ENCODE measurements around the gene MRTFB. TPM values are rescaled to one million over a fixed set of nuclear protein-coding genes. Genes with fewer than 3 reads are reported as not detected.
A peak's percentile ranks its signal among the peaks of the same experiment; 100 is the strongest.

MRTFB gene
- total RNA-seq, 1 donor from 2014 or later = 31.4 TPM

GRCh38 chr16:14309001-14309886 is 238.1 kb downstream of the MRTFB start:
- H3K4me3 Mint-ChIP-seq (ENCODE audit: unreplicated experiment) = peak overlapping the region; percentile 36
- no peak for DNase-seq (ENCODE audit: extremely low spot score, unreplicated experiment)
- H3K27ac Mint-ChIP-seq (ENCODE audit: unreplicated experiment) = peak overlapping the region; percentile 93
- H3K36me3 Mint-ChIP-seq (ENCODE audit: unreplicated experiment) = no peaks in the 10 kb centered on the region
- H3K9me3 Mint-ChIP-seq (ENCODE audit: unreplicated experiment) = no peaks in the 10 kb centered on the region
- peaks cover 77% of the 10 kb centered on the region for H3K4me1 Mint-ChIP-seq (ENCODE audit: unreplicated experiment)
- H3K27me3 Mint-ChIP-seq (ENCODE audit: unreplicated experiment) = no peaks in the 10 kb centered on the region
- no peak for TF ChIP-seq CTCF (IDR thresholded peaks at IDR 0.05)

- DNase-seq (ENCODE audit: extremely low spot score, unreplicated experiment) = no peak
- TF ChIP-seq CTCF (IDR thresholded peaks at IDR 0.05) = no peak
- H3K36me3 Mint-ChIP-seq (ENCODE audit: unreplicated experiment) = no peaks in the 10 kb centered on the region
- H3K27me3 Mint-ChIP-seq (ENCODE audit: unreplicated experiment) = no peaks in the 10 kb centered on the region
- H3K27ac Mint-ChIP-seq (ENCODE audit: unreplicated experiment) = peak overlapping the region; percentile 93
- no peaks in the 10 kb centered on the region for H3K9me3 Mint-ChIP-seq (ENCODE audit: unreplicated experiment)
- H3K4me1 Mint-ChIP-seq (ENCODE audit: unreplicated experiment) = peaks cover 73% of the 10 kb centered on the region
- peak overlapping the region; percentile 26 for H3K4me3 Mint-ChIP-seq (ENCODE audit: unreplicated experiment)
These were observed 238.8 kb downstream of the MRTFB start for GRCh38 chr16:14309906-14310305.

GRCh38 chr16:14310519-14310991 is 239.4 kb downstream of the MRTFB start:
- peaks cover 67% of the 10 kb centered on the region for H3K4me1 Mint-ChIP-seq (ENCODE audit: unreplicated experiment)

GRCh38 chr16:14314116-14314515 is 243.0 kb downstream of the MRTFB start:
- Mint-ChIP-seq H3K27ac (ENCODE audit: unreplicated experiment) (no peak overlapping the region), H3K27me3 (ENCODE audit: unreplicated experiment) (no peaks in the 10 kb centered on the region), H3K4me1 (ENCODE audit: unreplicated experiment) (peaks cover 40% of the 10 kb centered on the region), H3K36me3 (ENCODE audit: unreplicated experiment) (no peaks in the 10 kb centered on the region), H3K9me3 (ENCODE audit: unreplicated experiment) (no peaks in the 10 kb centered on the region), H3K4me3 (ENCODE audit: unreplicated experiment) (no peak overlapping the region)
- TF ChIP-seq CTCF (IDR thresholded peaks at IDR 0.05) = no peak
- no peak for DNase-seq (ENCODE audit: extremely low spot score, unreplicated experiment)

More at GRCh38 chr16:14310519-14310991, 239.4 kb downstream of the MRTFB start:
- TF ChIP-seq CTCF (IDR thresholded peaks at IDR 0.05) = no peak
- Mint-ChIP-seq H3K4me3 (ENCODE audit: unreplicated experiment) (peak overlapping the region; percentile 36), H3K9me3 (ENCODE audit: unreplicated experiment) (no peaks in the 10 kb centered on the region), H3K27ac (ENCODE audit: unreplicated experiment) (peak overlapping the region; percentile 93), H3K36me3 (ENCODE audit: unreplicated experiment) (no peaks in the 10 kb centered on the region), H3K27me3 (ENCODE audit: unreplicated experiment) (no peaks in the 10 kb centered on the region)
- DNase-seq (ENCODE audit: extremely low spot score, unreplicated experiment) = no peak

GRCh38 chr16:14315683-14316320 is 244.7 kb downstream of the MRTFB start:
- peaks cover 2% of the 10 kb centered on the region for H3K36me3 Mint-ChIP-seq (ENCODE audit: unreplicated experiment)
- DNase-seq (ENCODE audit: extremely low spot score, unreplicated experiment) = no peak
- no peak overlapping the region for H3K27ac Mint-ChIP-seq (ENCODE audit: unreplicated experiment)
- no peak overlapping the region for H3K4me3 Mint-ChIP-seq (ENCODE audit: unreplicated experiment)
- no peak for TF ChIP-seq CTCF (IDR thresholded peaks at IDR 0.05)
- no peaks in the 10 kb centered on the region for H3K27me3 Mint-ChIP-seq (ENCODE audit: unreplicated experiment)
- H3K9me3 Mint-ChIP-seq (ENCODE audit: unreplicated experiment) = no peaks in the 10 kb centered on the region
- H3K4me1 Mint-ChIP-seq (ENCODE audit: unreplicated experiment) = peaks cover 23% of the 10 kb centered on the region
